GM10248 (cell line): ENCODE measurements around the gene SARNP.

Experiments
- CTCF ChIA-PET: fragments of 300-600 bp; sonication (Branson Sonifier 250); formaldehyde crosslinking; extraction: SDS; loops from one replicate; lab custom pipeline; 2021; ENCODE audit warnings: antibody characterized with exemption; lab: Yijun Ruan, JAX
- POLR2A ChIA-PET: fragments of 350-650 bp; sonication (Branson Sonifier 250); formaldehyde crosslinking; extraction: SDS; loops from one replicate; lab custom pipeline; 2020; ENCODE audit warnings: antibody characterized with exemption; lab: Yijun Ruan, JAX
- DNase-seq: peaks from one replicate; pipeline ENCODE4 v3.0.0; 2012; ENCODE audit errors: extremely low spot score
- TF ChIP-seq, protein P1 (sequence below): IDR thresholded peaks from 2 replicates; pipeline ENCODE4 v1.5.1; 2012; ENCODE audit warnings: mild to moderate bottlenecking, low read depth; ENCODE audit errors: extremely low read depth, missing control alignments, control extremely low read depth

Gene SARNP

DNA sequence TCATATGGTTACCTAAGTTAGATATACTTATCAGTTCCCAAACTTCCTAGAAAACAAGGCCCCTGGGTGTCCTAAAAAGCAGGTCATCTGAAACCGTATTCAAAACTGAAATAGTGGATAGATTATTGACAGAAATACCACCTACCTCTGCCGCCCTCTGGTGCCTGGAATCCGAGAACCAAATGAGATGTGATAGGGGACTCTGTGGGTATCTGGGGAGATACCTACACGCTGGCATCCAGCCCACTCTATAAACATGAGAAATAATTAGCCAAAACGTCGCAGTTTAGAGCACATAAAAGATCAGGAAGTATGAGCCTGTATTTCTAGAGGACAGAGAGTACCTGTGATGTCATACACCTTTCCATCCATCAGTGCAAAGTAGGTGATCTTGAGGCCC is 4.7 kb upstream of the SARNP start:
- ChIA-PET CTCF (interaction anchor here (3.0 kb wide), 1 partner anchor 84 kb away, joined by 11 read pairs; no protein-coding TSS in a partner anchor), POLR2A (no interaction called here)
- DNase-seq: no peak
- TF ChIP-seq, protein P1, sequence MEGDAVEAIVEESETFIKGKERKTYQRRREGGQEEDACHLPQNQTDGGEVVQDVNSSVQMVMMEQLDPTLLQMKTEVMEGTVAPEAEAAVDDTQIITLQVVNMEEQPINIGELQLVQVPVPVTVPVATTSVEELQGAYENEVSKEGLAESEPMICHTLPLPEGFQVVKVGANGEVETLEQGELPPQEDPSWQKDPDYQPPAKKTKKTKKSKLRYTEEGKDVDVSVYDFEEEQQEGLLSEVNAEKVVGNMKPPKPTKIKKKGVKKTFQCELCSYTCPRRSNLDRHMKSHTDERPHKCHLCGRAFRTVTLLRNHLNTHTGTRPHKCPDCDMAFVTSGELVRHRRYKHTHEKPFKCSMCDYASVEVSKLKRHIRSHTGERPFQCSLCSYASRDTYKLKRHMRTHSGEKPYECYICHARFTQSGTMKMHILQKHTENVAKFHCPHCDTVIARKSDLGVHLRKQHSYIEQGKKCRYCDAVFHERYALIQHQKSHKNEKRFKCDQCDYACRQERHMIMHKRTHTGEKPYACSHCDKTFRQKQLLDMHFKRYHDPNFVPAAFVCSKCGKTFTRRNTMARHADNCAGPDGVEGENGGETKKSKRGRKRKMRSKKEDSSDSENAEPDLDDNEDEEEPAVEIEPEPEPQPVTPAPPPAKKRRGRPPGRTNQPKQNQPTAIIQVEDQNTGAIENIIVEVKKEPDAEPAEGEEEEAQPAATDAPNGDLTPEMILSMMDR: no peak

DNA sequence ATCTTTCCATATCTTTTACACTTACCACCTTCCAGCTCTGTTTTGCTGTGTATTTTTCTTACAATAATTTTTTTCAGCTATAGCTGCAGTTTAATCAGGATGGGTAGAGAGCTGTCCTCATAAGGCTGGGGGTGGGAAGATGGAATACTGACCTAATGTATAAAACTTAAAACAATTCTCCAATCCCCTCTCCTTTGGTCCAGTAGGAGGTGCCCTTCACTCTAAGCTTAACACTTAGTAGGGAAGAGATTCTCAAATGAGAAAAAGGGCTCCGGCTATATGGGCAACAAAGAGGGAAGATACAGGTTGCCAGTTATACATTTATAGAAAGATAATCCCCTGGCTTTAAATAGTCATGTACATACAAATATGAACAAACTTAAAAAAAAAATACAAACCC is 3.2 kb upstream of the SARNP start:
- no peak for DNase-seq
- CTCF ChIA-PET: interaction anchor here (1.1 to 2.8 kb wide), 6 partner anchors 9 to 107 kb away, joined by 3 to 18 read pairs (median 6); partner anchors contain the start of genes DNAJC14 and PYM1
- POLR2A ChIA-PET: interaction anchor here (0.6 to 3.9 kb wide), 3 partner anchors 9 to 106 kb away, joined by 3 to 41 read pairs (median 3); partner anchors contain the start of gene DNAJC14
- TF ChIP-seq, protein P1: peak; percentile 15

DNA sequence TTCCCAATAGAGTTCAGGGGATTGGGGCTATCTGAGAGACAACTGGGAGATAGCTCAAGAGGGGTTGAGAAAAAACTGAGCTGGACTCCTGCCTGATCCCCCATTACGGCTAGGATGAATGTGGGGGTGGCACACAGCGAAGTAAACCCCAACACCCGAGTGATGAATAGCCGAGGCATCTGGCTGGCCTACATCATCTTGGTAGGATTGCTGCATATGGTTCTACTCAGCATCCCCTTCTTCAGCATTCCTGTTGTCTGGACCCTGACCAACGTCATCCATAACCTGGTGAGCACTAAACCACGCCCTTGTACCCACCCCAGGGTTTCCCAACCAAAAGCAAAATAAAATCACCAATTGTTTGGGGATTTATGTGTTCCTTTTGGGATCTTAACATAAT is 1.4 kb upstream of the SARNP start:
- TF ChIP-seq, protein P1: no peak
- POLR2A ChIA-PET: interaction anchor here (1.0 to 3.9 kb wide), 3 partner anchors 11 to 80 kb away, joined by 3 to 41 read pairs (median 6); partner anchors contain the start of gene DNAJC14
- DNase-seq: no peak
- CTCF ChIA-PET: interaction anchor here (0.7 to 4.2 kb wide), 9 partner anchors 8 to 227 kb away, joined by 3 to 20 read pairs (median 6); no protein-coding TSS in a partner anchor

DNA sequence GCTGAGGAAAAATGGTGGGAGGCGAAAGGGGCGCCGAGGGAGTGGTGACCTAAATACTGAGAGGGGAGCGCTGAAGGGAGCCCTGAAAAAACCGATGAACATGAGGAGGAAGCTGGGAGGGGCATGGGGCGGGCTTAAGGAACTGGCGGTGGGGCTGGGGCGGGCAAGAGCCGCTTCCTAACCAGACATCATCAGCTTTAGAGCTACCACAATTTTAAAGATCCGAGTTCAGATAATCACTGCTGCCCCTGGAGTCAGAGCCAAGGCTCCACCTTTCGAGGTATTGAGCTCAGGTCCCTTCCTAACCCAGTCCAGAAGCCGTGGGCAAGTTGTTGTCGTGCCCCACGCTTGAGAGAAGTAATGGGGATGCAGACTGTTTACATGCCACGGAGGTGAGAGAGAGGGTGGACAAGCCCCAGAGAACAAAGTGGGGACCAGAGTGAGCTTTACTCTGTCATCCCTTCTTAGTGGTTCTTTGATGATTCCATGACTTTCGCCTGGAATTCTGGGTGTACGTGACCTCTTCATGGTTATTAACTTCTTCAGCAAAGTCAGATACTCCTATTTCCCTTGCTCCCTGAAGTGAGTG is 710 bp upstream of the SARNP start:
- CTCF ChIA-PET: interaction anchor here (0.7 to 4.2 kb wide), 19 partner anchors 9 to 371 kb away, joined by 3 to 20 read pairs (median 4); partner anchors contain the start of genes DNAJC14, RAB5B and SMARCC2
- DNase-seq: no peak
- POLR2A ChIA-PET: interaction anchor here (0.8 to 3.9 kb wide), 11 partner anchors 8 to 226 kb away, joined by 3 to 41 read pairs (median 6); partner anchors contain the start of genes CD63, DNAJC14 and RAB5B
- TF ChIP-seq, protein P1: no peak

DNA sequence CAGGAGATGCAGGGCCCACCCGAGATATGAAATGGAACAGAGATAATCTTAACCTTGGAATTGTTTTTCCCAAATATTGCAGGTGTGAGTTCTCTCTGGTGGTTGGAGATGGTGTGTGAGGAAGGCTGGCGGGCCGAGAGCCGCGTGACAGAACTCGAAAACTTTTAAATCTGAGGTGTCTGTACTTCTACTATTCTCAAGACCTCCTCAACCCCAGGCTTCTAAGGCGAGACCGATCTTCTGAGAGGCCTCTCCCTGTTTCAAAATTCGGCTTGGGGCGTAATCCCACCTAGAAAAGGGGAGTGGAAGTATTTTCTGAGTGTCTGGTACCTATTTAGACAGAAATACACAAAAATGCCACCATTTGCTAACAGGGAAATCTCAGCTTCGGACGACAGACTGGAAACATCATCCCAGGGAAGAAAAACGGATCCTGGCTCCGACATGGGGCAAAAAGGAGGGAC is 611 bp downstream of the SARNP start:
- ChIA-PET CTCF (interaction anchor here (1.1 to 4.2 kb wide), 11 partner anchors 8 to 229 kb away, joined by 3 to 20 read pairs (median 4); no protein-coding TSS in a partner anchor), POLR2A (interaction anchor here (0.9 to 3.9 kb wide), 6 partner anchors 12 to 156 kb away, joined by 4 to 41 read pairs (median 6); partner anchors contain the start of genes DNAJC14 and RAB5B)
- TF ChIP-seq, protein P1: no peak
- DNase-seq: no peak

DNA sequence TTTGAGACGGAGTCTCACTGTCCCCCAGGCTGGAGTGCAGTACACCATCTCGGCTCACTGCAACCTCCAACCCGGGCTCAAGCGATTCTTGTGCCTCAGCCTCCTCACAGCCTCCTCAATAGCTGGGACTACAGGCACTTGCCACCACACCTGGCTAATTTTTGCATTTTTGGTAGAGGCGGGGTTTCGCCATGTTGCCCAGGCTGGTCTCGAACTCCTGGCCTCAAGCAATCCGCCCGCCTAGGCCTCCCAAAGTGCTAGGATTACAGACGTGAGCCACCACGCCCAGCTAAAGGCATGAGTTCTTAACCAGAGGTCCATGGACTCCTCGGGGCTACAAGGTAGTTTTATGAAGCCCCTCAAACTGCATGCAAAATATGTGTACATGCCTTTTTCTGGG is 2.1 kb downstream of the SARNP start:
- ChIA-PET POLR2A (interaction anchor here (0.7 kb wide), 1 partner anchor 24 kb away, joined by 4 read pairs; no protein-coding TSS in a partner anchor), CTCF (interaction anchor here (0.8 to 4.2 kb wide), 3 partner anchors 9 to 124 kb away, joined by 3 to 15 read pairs (median 3); no protein-coding TSS in a partner anchor)
- DNase-seq: no peak

More for the DNA sequence above, 2.1 kb downstream of the SARNP start:
- TF ChIP-seq, protein P1: no peak
